Activated T-cell treated with anti-CD3 and anti-CD28 coated beads, Interleukin-2, amount 50 U/mL, for 1 hour (primary cell): Measurements from ENCODE around the gene AATK.
"Not testable (repeated sequence)": the region's sequence is repeated elsewhere in the genome, so short reads cannot be mapped to it uniquely, and the experiment has no call there.

Experiments
- DNase-seq: peaks from one replicate; pipeline ENCODE4 v3.0.0-alpha.2; 2020

The AATK gene

GRCh38 chr17:81086789-81087551, 79.1 kb downstream of the AATK start:
- DNase-seq: no peak

DNA sequence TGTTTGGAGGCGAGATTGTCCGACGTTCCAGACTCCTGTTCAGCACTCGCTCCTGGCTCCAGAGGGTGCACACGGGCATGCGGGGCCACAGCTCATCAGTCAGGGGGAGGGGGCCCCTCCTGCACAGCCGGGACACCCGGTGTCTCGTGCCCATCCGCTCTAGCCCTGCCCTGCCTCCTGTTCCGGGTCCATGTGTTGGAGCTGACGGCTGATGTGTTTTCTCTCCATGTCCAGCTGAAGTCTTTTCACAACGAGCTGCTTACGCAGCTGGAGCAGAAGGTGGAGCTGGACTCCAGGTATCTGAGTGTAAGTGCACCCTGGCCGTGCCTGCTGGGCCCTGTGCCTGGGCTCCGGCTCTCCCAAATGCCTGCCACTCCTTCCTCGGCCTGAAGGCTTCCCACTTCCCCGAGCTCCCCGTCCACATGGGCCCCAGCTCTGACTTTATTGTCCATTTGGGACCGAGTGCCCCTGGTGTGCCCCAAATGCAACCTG, 80.6 kb downstream of the AATK start:
- DNase-seq: no peak

- no peak for DNase-seq
Measured at GRCh38 chr17:81084680-81085419, 81.2 kb downstream of the AATK start.

DNA sequence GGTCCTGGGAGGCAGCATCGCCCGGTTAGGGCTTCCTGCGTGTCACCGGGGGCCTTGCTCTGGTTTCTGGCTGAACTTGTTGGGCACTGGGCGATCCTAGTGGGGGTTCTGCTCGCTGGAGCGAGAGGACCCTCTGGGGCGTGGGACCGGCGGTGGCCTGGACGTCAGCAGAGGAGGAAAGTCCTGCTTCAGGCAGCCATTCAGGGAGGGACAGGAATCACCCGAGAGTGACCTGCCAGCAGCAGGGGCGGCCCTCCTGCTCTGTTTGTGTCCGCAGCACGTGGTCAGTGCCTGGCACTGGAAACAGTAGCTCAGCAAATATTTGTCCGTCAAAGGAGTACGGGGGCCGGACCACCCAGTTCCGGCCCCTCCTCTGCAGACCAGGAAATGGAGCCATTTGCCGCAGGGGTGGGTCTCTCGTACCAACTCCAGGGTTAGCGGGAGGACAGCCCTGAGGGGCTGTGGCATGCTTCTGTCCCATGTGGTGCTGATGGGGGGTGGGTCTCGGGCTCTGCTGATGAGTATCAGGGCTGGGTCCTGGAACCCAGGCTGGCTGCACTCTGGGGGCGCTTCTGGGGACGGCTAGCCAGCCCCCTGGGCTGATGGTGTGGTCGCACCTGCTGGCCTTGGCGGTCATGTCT, 82.8 kb downstream of the AATK start:
- no peak for DNase-seq

GRCh38 chr17:81082177-81083073, 83.6 kb downstream of the AATK start:
- DNase-seq: no peak

- DNase-seq: no peak
Measured at GRCh38 chr17:81081222-81082176, 84.5 kb downstream of the AATK start.

DNA sequence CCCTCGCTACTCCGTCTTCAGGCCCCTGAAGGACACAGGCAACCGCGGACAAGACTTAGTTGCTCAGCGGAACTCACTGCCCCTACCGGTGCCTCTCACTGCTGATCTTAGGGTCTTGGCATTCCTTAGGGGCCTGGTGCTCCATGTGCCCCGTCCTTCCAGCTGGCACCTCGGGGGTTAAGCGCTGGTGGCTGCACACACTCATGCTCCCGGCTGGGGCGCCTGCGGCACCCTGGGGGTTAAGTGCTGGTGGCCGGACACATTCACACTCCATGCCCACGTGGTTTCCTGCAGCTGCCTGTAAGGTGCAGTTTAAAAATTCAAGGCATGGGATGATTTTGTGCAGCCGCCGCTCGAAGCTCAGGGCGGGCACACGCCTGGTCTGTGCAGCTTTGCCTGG, 86.0 kb downstream of the AATK start:
- DNase-seq: no peak

DNA sequence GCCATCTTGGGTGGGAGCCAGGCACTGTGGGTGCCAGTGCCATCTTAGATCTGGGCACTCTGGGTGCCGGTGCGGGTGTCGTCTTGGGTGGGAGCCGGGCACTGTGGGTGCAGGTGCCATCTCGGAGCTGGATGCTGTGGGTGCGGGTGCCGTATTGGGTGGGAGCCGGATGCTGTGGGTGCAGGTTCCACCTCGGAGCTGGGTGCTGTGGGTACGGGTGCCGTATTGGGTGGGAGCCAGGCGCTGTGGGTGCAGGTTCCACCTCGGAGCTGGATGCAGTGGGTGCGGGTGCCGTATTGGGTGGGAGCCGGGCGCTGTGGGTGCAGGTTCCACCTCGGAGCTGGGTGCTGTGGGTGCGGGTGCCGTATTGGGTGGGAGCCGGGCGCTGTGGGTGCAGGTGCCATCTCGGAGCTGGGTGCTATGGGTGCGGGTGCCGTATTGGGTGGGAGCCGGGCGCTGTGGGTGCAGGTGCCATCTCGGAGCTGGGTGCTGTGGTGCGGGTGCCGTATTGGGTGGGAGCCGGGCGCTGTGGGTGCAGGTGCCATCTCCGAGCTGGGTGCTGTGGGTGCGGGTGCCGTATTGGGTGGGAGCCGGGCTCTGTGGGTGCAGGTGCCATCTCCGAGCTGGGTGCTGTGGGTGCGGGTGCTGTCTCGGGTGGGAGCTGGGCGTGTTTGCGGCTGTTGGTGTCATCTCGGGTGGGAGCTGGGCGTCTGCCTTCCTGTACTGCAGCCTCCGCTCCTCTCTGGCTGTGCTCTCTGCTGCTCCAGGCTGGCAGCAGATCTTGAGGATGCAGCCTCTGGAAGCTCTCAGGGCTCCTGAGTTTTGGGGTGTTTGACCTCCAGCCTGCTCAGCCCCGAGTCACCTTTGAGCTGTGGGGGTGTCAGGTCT, 87.8 kb downstream of the AATK start:
- DNase-seq: not testable (repeated sequence)

- DNase-seq: no peak
Measured at GRCh38 chr17:81076141-81076679, 89.8 kb downstream of the AATK start.

DNA sequence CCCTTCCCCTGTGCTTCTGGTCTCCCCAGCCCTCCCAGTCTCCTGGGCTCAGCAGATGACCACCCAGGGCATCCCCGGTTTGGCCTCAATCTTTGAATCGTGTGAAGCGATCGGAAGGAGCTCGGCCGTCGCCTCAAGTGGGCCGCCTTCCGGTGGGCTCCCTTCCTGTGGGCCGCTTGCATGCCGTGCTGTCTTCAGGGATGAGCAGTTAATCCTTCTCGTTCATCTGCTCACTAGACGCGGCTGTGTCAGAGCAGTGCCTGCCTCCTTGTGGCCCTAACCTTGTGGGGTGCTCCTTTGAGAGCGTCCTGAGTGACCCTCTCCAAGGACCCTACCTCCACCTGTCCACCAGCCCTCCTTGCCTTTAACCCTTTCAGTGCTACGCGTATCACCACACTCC, 90.7 kb downstream of the AATK start:
- no peak for DNase-seq

- DNase-seq: no peak
Measured at GRCh38 chr17:81074875-81075274, 91.1 kb downstream of the AATK start.

DNA sequence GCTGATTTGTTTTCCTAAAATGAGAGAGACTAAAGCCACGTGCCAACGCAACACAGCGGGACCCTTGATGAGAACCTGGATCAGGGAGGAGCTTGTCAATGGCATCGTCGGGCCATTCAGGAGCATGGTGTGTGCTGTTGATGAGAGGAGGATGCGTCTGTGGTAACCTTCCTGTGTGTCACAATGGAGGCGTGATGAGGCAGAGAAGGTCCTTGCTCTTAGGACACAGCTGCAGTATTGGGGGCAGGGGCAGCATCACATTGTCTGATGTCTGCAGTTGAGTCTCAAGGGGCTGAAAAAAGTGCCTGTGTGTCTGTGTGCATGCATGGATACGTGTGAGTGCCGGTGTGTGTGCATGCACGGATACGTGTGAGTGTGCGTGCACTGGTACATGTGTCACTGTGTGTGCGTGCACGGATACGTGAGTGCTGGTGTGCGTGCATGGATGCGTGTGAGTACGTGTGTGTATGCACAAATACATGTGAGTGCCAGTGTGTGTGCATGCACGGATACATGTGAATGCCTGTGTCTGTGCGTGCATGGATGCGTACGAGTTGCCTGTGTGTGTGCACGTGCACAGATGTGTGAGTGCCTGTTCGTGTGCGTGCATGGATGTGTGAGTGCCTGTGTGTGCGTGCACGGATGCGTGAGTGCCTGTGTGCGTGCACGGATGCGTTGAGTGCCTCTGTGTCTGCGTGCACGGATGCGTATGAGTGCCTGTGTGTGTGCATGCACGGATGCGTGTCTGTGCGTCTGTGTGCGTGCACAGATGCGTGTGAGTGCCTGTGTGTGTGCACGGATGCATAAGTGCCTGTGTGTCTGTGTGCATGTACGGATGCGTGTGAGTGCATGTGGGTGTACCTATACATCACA, 91.8 kb downstream of the AATK start:
- no peak for DNase-seq

DNA sequence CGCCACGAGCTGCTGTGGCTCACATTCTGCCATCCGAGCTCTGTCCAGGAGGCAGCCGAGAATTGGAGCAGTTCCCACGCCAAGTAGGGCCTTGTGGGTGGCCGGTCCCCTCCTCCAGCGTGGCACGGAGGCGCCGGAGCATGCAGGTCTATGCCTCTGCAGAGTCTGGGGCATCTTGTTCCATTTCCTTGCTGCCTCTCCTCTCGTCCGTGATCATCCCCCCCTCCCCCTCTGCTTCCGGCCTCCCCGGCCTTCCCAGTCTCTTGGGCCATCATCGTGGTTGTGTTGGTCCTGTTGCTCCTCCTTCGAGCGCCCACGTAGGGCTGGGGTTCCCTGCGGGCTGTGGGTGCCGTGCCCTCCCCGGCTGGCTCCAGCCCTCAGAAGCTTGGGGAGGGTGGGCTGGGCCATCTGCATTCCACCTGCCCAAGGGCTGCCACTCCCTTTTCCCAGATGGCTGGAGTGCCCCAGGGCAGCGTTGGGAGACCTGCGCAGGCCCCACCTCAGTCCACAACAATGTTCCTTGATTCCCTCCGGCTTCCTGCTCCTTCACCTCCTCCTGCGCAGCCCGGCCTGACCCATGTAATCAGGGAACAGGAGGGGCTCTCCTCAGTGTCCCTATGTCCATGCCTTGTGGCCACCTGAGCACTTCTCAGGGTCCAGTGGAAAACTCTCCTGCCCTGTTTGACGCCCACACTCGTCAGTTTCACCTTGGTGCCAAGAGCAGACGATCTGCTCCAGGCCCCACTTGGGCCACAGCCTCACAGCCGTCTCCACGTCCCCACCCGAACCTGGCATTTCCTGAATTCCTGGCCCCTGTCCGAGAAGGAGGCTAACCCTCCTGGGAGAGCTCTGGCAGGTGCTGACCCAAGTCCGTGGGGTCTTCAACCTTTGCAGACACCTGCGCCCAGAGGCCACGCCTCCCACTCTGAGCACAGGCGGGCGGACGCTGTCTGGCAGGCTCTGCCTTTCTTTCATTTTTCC, 94.0 kb downstream of the AATK start:
- DNase-seq: no peak

DNA sequence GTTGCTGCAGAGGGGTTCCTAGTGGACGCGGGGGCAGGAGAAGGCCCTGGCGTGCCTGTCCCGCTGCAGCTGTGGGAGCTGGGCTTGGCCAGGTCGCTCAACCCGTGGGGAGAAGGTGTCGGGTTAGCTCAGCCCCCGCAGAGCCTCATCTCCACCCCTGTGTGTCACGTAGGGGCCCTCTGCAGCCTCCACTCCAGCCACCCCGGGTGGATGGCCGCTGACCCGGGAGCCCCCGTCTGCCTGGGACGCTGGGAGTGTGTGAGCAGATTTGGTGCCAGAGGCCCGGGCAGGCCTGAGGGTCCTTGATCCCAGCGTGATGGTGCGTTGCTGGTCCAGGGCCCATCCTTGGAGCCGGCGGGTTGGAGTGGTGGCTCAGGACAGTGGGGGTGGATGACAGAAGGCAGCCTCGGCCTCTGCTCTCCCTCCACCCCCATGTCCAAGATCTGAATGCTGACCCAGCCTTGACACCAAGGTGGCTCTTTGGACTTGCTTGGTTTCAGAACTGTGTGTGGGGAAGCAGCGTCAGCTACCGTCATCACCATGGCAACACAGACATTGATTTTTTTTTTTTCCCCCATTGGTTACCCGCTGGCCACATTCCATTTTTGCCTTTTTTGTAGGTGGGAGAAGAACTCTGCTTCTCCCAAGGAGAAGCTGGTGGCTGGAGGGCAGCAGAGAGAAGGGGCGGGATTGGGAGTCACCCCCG, 95.3 kb downstream of the AATK start:
- DNase-seq: no peak

DNA sequence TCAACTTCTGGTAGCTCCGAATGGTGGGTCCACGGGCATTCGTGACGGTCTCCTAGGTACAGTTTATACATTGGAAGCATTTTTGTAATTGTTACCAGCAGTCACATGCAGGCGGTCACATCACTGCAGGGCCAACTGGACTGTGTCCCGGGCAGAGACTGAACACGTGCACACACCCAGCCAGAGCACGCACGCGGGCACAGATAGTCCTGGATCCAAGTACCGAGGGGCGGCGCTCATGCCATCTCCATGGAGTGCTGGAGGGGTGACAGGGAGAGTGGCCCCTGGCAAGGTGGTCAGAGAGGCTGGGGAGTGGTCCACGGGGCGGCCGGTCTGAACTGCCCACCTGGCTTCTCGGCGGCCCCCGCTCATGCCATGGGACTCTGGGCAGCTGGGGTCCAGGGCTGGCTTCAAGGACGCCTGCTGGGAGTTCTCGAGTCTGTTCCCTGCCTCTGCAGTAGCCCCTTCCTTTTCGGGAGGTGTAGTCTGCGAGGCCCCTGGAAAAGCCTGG, 96.8 kb downstream of the AATK start:
- no peak for DNase-seq

- DNase-seq: no peak
Measured at GRCh38 chr17:81068411-81069134, 97.4 kb downstream of the AATK start.
